SJSA1 (cell line): ENCODE measurements around the gene PAPLN. TPM values are rescaled to one million over a fixed set of nuclear protein-coding genes. Genes with fewer than 3 reads are reported as not detected.
A peak's percentile ranks its signal among the peaks of the same experiment; 100 is the strongest.
"Not testable (repeated sequence)": the region's sequence is repeated elsewhere in the genome, so short reads cannot be mapped to it uniquely, and the experiment has no call there.

Experiments used
- DNase-seq, 2 experiments: peaks; one replicate each; pipeline ENCODE4 v3.0.0-alpha.2; 2015 to 2020; ENCODE audit warnings: low spot score in 2 of 2, low read depth in 1 of 2
- H3K27ac ChIP-seq: fragments of 250-450 bp; sonication (Bioruptor Pico); 2 replicates; pipeline ENCODE4 v1.5.1; 2020; ENCODE audit warnings: mild to moderate bottlenecking, moderate library complexity
- H3K27me3 ChIP-seq: fragments of 250-450 bp; sonication (Bioruptor Pico); replicated peaks from 2 replicates; pipeline ENCODE4 v1.5.1; 2020; ENCODE audit warnings: mild to moderate bottlenecking, moderate library complexity
- H3K36me3 ChIP-seq: fragments of 250-450 bp; sonication (Bioruptor Pico); 2 replicates; pipeline ENCODE4 v1.5.1; 2020; ENCODE audit warnings: mild to moderate bottlenecking
- H3K4me1 ChIP-seq: fragments of 250-450 bp; sonication (Bioruptor Pico); replicated peaks from 2 replicates; pipeline ENCODE4 v1.6.1; 2021; ENCODE audit warnings: mild to moderate bottlenecking
- H3K4me3 ChIP-seq: fragments of 250-450 bp; sonication (Bioruptor Pico); 2 replicates; pipeline ENCODE4 v1.5.1; 2020; ENCODE audit warnings: mild to moderate bottlenecking
- H3K9me3 ChIP-seq: fragments of 250-450 bp; sonication (Bioruptor Pico); replicated peaks from 2 replicates; pipeline ENCODE4 v1.5.1; 2020; ENCODE audit warnings: mild to moderate bottlenecking
- total RNA-seq: library from RNA; depleted of rRNA; stranded (reverse); fragments of >200 nt; shearing (Covaris generic); gene quantifications from 2 replicates; pipeline ENCODE4 v1.2.3, GENCODE V29; 2014

The PAPLN gene
- total RNA-seq, 1 experiment from 2014 or later, result 2.4 TPM

- Histone ChIP-seq H3K36me3 (peaks cover 37% of the 10 kb centered on the region), H3K9me3 (no peaks in the 10 kb centered on the region), H3K27me3 (no peaks in the 10 kb centered on the region), H3K27ac (no peak overlapping the region), H3K4me3 (no peak overlapping the region), H3K4me1 (no peaks in the 10 kb centered on the region)
- no peak for DNase-seq
Measured at GRCh38 chr14:73286598-73286997, 49.3 kb downstream of the PAPLN start.

GRCh38 chr14:73287071-73287470 is 49.8 kb downstream of the PAPLN start:
- Histone ChIP-seq H3K4me1 (no peaks in the 10 kb centered on the region), H3K27me3 (no peaks in the 10 kb centered on the region), H3K27ac (no peak overlapping the region), H3K4me3 (no peak overlapping the region), H3K9me3 (no peaks in the 10 kb centered on the region), H3K36me3 (peaks cover 35% of the 10 kb centered on the region)
- DNase-seq, result no peak

GRCh38 chr14:73289308-73289707 is 52.0 kb downstream of the PAPLN start:
- Histone ChIP-seq H3K27ac (no peak overlapping the region), H3K36me3 (peaks cover 22% of the 10 kb centered on the region), H3K4me3 (no peak overlapping the region), H3K27me3 (no peaks in the 10 kb centered on the region), H3K4me1 (peaks cover 5% of the 10 kb centered on the region), H3K9me3 (no peaks in the 10 kb centered on the region)
- DNase-seq, result no peak

GRCh38 chr14:73289729-73290128 is 52.4 kb downstream of the PAPLN start:
- H3K27ac ChIP-seq, result no peak overlapping the region
- peaks cover 5% of the 10 kb centered on the region for H3K4me1 ChIP-seq
- no peak overlapping the region for H3K4me3 ChIP-seq
- H3K27me3 ChIP-seq, result no peaks in the 10 kb centered on the region
- H3K36me3 ChIP-seq, result peaks cover 19% of the 10 kb centered on the region
- no peaks in the 10 kb centered on the region for H3K9me3 ChIP-seq
- no peak for DNase-seq

- H3K27me3 ChIP-seq, result no peaks in the 10 kb centered on the region
- H3K36me3 ChIP-seq, result peaks cover 16% of the 10 kb centered on the region
- DNase-seq, result no peak
Measured at GRCh38 chr14:73290279-73290678, 53.0 kb downstream of the PAPLN start.

GRCh38 chr14:73293782-73294781 is 56.8 kb downstream of the PAPLN start:
- H3K27ac ChIP-seq, result no peak overlapping the region
- peak in 1 of 2 experiments; percentile 19 for DNase-seq
- H3K4me3 ChIP-seq, result no peak overlapping the region
- no peaks in the 10 kb centered on the region for H3K27me3 ChIP-seq
- peaks cover 16% of the 10 kb centered on the region for H3K36me3 ChIP-seq
- H3K4me1 ChIP-seq, result peaks cover 5% of the 10 kb centered on the region
- H3K9me3 ChIP-seq, result no peaks in the 10 kb centered on the region

More at GRCh38 chr14:73290279-73290678, 53.0 kb downstream of the PAPLN start:
- Histone ChIP-seq H3K9me3 (no peaks in the 10 kb centered on the region), H3K4me1 (peaks cover 5% of the 10 kb centered on the region), H3K27ac (no peak overlapping the region), H3K4me3 (no peak overlapping the region)

- no peak overlapping the region for H3K27ac ChIP-seq
- no peaks in the 10 kb centered on the region for H3K9me3 ChIP-seq
- DNase-seq, result peak in 1 of 2 experiments; percentile 33
- H3K36me3 ChIP-seq, result peaks cover 13% of the 10 kb centered on the region
- peaks cover 5% of the 10 kb centered on the region for H3K4me1 ChIP-seq
- H3K27me3 ChIP-seq, result no peaks in the 10 kb centered on the region
- no peak overlapping the region for H3K4me3 ChIP-seq
Measured at GRCh38 chr14:73295198-73295796, 58.0 kb downstream of the PAPLN start.

GRCh38 chr14:73305499-73305898 is 68.2 kb downstream of the PAPLN start:
- Histone ChIP-seq H3K27ac (no peak overlapping the region), H3K9me3 (no peaks in the 10 kb centered on the region), H3K27me3 (no peaks in the 10 kb centered on the region), H3K36me3 (no peaks in the 10 kb centered on the region), H3K4me1 (no peaks in the 10 kb centered on the region), H3K4me3 (no peak overlapping the region)
- DNase-seq, result no peak

GRCh38 chr14:73307261-73307660 is 70.0 kb downstream of the PAPLN start:
- no peak overlapping the region for H3K4me3 ChIP-seq

GRCh38 chr14:73309207-73309606 is 71.9 kb downstream of the PAPLN start:
- not testable (repeated sequence) for H3K4me3 ChIP-seq, H3K9me3 ChIP-seq, H3K27me3 ChIP-seq, H3K27ac ChIP-seq, DNase-seq, H3K36me3 ChIP-seq
- peaks cover 15% of the 10 kb centered on the region for H3K4me1 ChIP-seq

More at GRCh38 chr14:73307261-73307660, 70.0 kb downstream of the PAPLN start:
- H3K9me3 ChIP-seq, result no peaks in the 10 kb centered on the region
- peaks cover 15% of the 10 kb centered on the region for H3K4me1 ChIP-seq
- no peak for DNase-seq
- H3K27ac ChIP-seq, result no peak overlapping the region
- H3K36me3 ChIP-seq, result no peaks in the 10 kb centered on the region
- H3K27me3 ChIP-seq, result no peaks in the 10 kb centered on the region

- DNase-seq, result peak in 1 of 2 experiments; percentile 42
- Histone ChIP-seq H3K27me3 (no peaks in the 10 kb centered on the region), H3K27ac (peak overlapping the region; percentile 41), H3K9me3 (no peaks in the 10 kb centered on the region), H3K4me1 (peaks cover 15% of the 10 kb centered on the region), H3K4me3 (no peak overlapping the region), H3K36me3 (no peaks in the 10 kb centered on the region)
Measured at GRCh38 chr14:73311708-73312030, 74.4 kb downstream of the PAPLN start.

- Histone ChIP-seq H3K27me3 (no peaks in the 10 kb centered on the region), H3K4me3 (no peak overlapping the region), H3K9me3 (no peaks in the 10 kb centered on the region), H3K4me1 (peaks cover 15% of the 10 kb centered on the region), H3K27ac (no peak overlapping the region), H3K36me3 (no peaks in the 10 kb centered on the region)
- DNase-seq, result no peak
Measured at GRCh38 chr14:73312687-73313086, 75.4 kb downstream of the PAPLN start.

GRCh38 chr14:73313151-73313550 is 75.8 kb downstream of the PAPLN start:
- DNase-seq, result no peak
- Histone ChIP-seq H3K4me3 (no peak overlapping the region), H3K27ac (no peak overlapping the region), H3K4me1 (peaks cover 15% of the 10 kb centered on the region), H3K27me3 (no peaks in the 10 kb centered on the region), H3K9me3 (no peaks in the 10 kb centered on the region), H3K36me3 (no peaks in the 10 kb centered on the region)

GRCh38 chr14:73323896-73324399 is 86.6 kb downstream of the PAPLN start:
- H3K36me3 ChIP-seq, result no peaks in the 10 kb centered on the region
- no peaks in the 10 kb centered on the region for H3K27me3 ChIP-seq
- no peak overlapping the region for H3K27ac ChIP-seq
- H3K4me1 ChIP-seq, result no peaks in the 10 kb centered on the region
- DNase-seq, result no peak
- no peaks in the 10 kb centered on the region for H3K9me3 ChIP-seq
- H3K4me3 ChIP-seq, result no peak overlapping the region
